OCI-LY1 (cell line): Measurements from ENCODE around the gene ZNF605.

ENCODE experiments used
- H2AFZ ChIP-seq: fragments of 200-600 bp; sonication (generic), shearing (Covaris generic); 2 replicates; pipeline ENCODE4 v1.6.0; 2014; ENCODE audit warnings: antibody characterized with exemption, mild to moderate bottlenecking, low read length
- H3F3A ChIP-seq: fragments of 200-600 bp; sonication (generic), shearing (Covaris generic); 2 replicates; pipeline ENCODE4 v1.6.0; 2014; ENCODE audit warnings: mild to moderate bottlenecking, antibody characterized with exemption, low read length, moderate library complexity; ENCODE audit not compliant: insufficient read depth
- H3K27ac ChIP-seq: fragments of 200-600 bp; sonication (generic); 2 replicates; pipeline ENCODE4 v1.5.1; 2014; ENCODE audit warnings: low read length, mixed run types, mild to moderate bottlenecking, low read depth; ENCODE audit not compliant: poor library complexity, severe bottlenecking
- H3K27me3 ChIP-seq: fragments of 200-600 bp; sonication (generic); 2 replicates; pipeline ENCODE4 v1.6.0; 2014; ENCODE audit warnings: antibody characterized with exemption, mild to moderate bottlenecking, low read length, moderate library complexity; ENCODE audit not compliant: insufficient read depth
- H3K36me3 ChIP-seq: fragments of 200-600 bp; sonication (generic); 2 replicates; pipeline ENCODE4 v1.6.1; 2014; ENCODE audit warnings: mild to moderate bottlenecking, antibody characterized with exemption, low read length, moderate library complexity, mixed read lengths; ENCODE audit not compliant: insufficient read depth
- H3K4me1 ChIP-seq: fragments of 200-600 bp; sonication (generic); 2 replicates; pipeline ENCODE4 v1.5.1; 2014; ENCODE audit warnings: mild to moderate bottlenecking, low read length, moderate library complexity; ENCODE audit not compliant: insufficient read depth, severe bottlenecking
- H3K4me2 ChIP-seq: fragments of 200-600 bp; sonication (generic), shearing (Covaris generic); 2 replicates; pipeline ENCODE4 v1.6.1; 2014; ENCODE audit warnings: low read length
- H3K4me3 ChIP-seq: fragments of 200-600 bp; sonication (generic); 2 replicates; pipeline ENCODE4 v1.5.1; 2014; ENCODE audit warnings: low read length, low read depth, mild to moderate bottlenecking, mixed read lengths; ENCODE audit not compliant: poor library complexity, severe bottlenecking
- H3K79me2 ChIP-seq: fragments of 200-600 bp; shearing (Covaris generic); 2 replicates; pipeline ENCODE4 v1.6.1; 2016; ENCODE audit warnings: mixed run types, low read length, mixed read lengths; ENCODE audit not compliant: insufficient read depth
- H3K9ac ChIP-seq: fragments of 200-600 bp; sonication (generic), shearing (Covaris generic); 2 replicates; pipeline ENCODE4 v1.6.1; 2014; ENCODE audit warnings: mild to moderate bottlenecking, low read length, mixed read lengths
- H3K9me2 ChIP-seq: fragments of 200-600 bp; sonication (generic), shearing (Covaris generic); 2 replicates; pipeline ENCODE4 v1.6.1; 2014; ENCODE audit warnings: low read depth, mild to moderate bottlenecking, low read length, mixed read lengths
- H3K9me3 ChIP-seq: fragments of 200-600 bp; shearing (Covaris generic); 2 replicates; pipeline ENCODE4 v1.6.1; 2014; ENCODE audit warnings: low read length, mixed read lengths
- H4K20me1 ChIP-seq: fragments of 200-600 bp; sonication (generic), shearing (Covaris generic); 2 replicates; pipeline ENCODE4 v1.6.0; 2016; ENCODE audit warnings: mild to moderate bottlenecking, low read length; ENCODE audit not compliant: insufficient read depth
- CTCF ChIP-seq: fragments of 200-600 bp; sonication (generic), shearing (Covaris generic); IDR thresholded peaks from 2 replicates; pipeline ENCODE4 v1.5.1; 2017; ENCODE audit warnings: mild to moderate bottlenecking, antibody characterized with exemption, low read length, moderate library complexity, mixed read lengths
- EZH2 ChIP-seq: fragments of 200-600 bp; sonication (generic), shearing (Covaris generic); IDR thresholded peaks from 2 replicates; pipeline ENCODE4 v1.8.0; 2017; ENCODE audit warnings: borderline replicate concordance, mixed run types, mild to moderate bottlenecking, antibody characterized with exemption, low read length, moderate library complexity, mixed read lengths

Gene ZNF605

GRCh38 chr12:132872073-132872855 is 83.8 kb downstream of the ZNF605 start:
- TF ChIP-seq EZH2, result no peak
- no peak for TF ChIP-seq CTCF
- Histone ChIP-seq H3K4me2 (no peak overlapping the region), H3K79me2 (no peaks in the 10 kb centered on the region), H3K36me3 (peaks cover 89% of the 10 kb centered on the region), H3K9ac (no peak overlapping the region), H3K9me2 (no peaks in the 10 kb centered on the region), H3F3A (0 out of 2 replicates have a peak, but pooled peaks cover 4% of the 10 kb centered on the region), H3K4me3 (no peak overlapping the region), H3K27ac (no peak overlapping the region), H4K20me1 (no peaks in the 10 kb centered on the region), H2AFZ (no peak overlapping the region), H3K9me3 (no peaks in the 10 kb centered on the region), H3K27me3 (no peaks in the 10 kb centered on the region), H3K4me1 (no peaks in the 10 kb centered on the region)

GRCh38 chr12:132869551-132869950 is 86.6 kb downstream of the ZNF605 start:
- Histone ChIP-seq H3K27me3 (no peaks in the 10 kb centered on the region), H3F3A (no peaks in the 10 kb centered on the region), H3K9me2 (no peaks in the 10 kb centered on the region), H4K20me1 (no peaks in the 10 kb centered on the region), H2AFZ (no peak overlapping the region), H3K4me3 (no peak overlapping the region), H3K79me2 (no peaks in the 10 kb centered on the region), H3K36me3 (peaks cover 86% of the 10 kb centered on the region), H3K4me1 (no peaks in the 10 kb centered on the region), H3K27ac (no peak overlapping the region), H3K9me3 (no peaks in the 10 kb centered on the region), H3K9ac (no peak overlapping the region), H3K4me2 (no peak overlapping the region)
- TF ChIP-seq EZH2, result no peak
- no peak for TF ChIP-seq CTCF
